GM23338 (cell line): ENCODE data around the gene CACNB4. TPM values are rescaled to one million over a fixed set of nuclear protein-coding genes. Genes with fewer than 3 reads are reported as not detected.

Experiments used
- ATAC-seq: fragments of 200-7000 bp; cut with Tn5 transposase; 3 replicates; pipeline ENCODE4 v1.9.1; 2020
- DNase-seq: peaks from one replicate; pipeline ENCODE4 v3.0.0-alpha.2; 2015; ENCODE audit warnings: low spot score
- H2AFZ ChIP-seq: fragments of 200-600 bp; sonication (generic); 2 replicates; pipeline ENCODE4 v1.8.0; 2016; ENCODE audit warnings: antibody characterized with exemption, mild to moderate bottlenecking, moderate library complexity
- H3F3A ChIP-seq: fragments of 200-600 bp; sonication (generic); replicated peaks from 2 replicates; pipeline ENCODE4 v1.8.0; 2017; ENCODE audit warnings: antibody characterized with exemption, mixed run types, low read depth
- H3K27ac ChIP-seq: fragments of 200-600 bp; sonication (generic); 2 replicates; pipeline ENCODE4 v1.6.1; 2016; ENCODE audit warnings: low read depth
- H3K27me3 ChIP-seq: fragments of 200-600 bp; sonication (generic); 2 replicates; pipeline ENCODE4 v1.8.0; 2016; ENCODE audit warnings: mild to moderate bottlenecking, mixed run types, moderate library complexity; ENCODE audit not compliant: insufficient read depth
- H3K36me3 ChIP-seq: fragments of 200-600 bp; sonication (generic); 2 replicates; pipeline ENCODE4 v1.8.0; 2016; ENCODE audit warnings: mild to moderate bottlenecking; ENCODE audit not compliant: insufficient read depth
- H3K4me1 ChIP-seq: fragments of 200-600 bp; sonication (generic); 2 replicates; pipeline ENCODE4 v1.8.0; 2016; ENCODE audit warnings: mild to moderate bottlenecking, moderate library complexity; ENCODE audit not compliant: insufficient read depth
- H3K4me2 ChIP-seq: fragments of 200-600 bp; sonication (generic); 2 replicates; pipeline ENCODE4 v1.7.1; 2017; ENCODE audit warnings: mixed run types
- H3K4me3 ChIP-seq: fragments of 200-600 bp; sonication (generic); 2 replicates; pipeline ENCODE4 v1.6.1; 2016; ENCODE audit warnings: mixed run types
- H3K79me2 ChIP-seq: fragments of 200-600 bp; sonication (generic); replicated peaks from 2 replicates; pipeline ENCODE4 v1.8.0; 2017; ENCODE audit warnings: mild to moderate bottlenecking; ENCODE audit not compliant: insufficient read depth
- H3K9me2 ChIP-seq: fragments of 200-600 bp; sonication (generic); 2 replicates; pipeline ENCODE4 v1.8.0; 2017; ENCODE audit not compliant: insufficient read depth
- H4K20me1 ChIP-seq: fragments of 200-600 bp; sonication (generic); replicated peaks from 2 replicates; pipeline ENCODE4 v1.8.0; 2017; ENCODE audit warnings: mild to moderate bottlenecking; ENCODE audit not compliant: insufficient read depth
- H3K27ac Mint-ChIP-seq: 2 replicates; pipeline ENCODE4 v1.8.0; 2020; ENCODE audit warnings: inconsistent platforms, mild to moderate bottlenecking, moderate library complexity, mixed read lengths
- H3K27me3 Mint-ChIP-seq: 3 replicates; pipeline ENCODE4 v1.8.0; 2022; ENCODE audit warnings: low read depth, mild to moderate bottlenecking, moderate library complexity, mixed read lengths, inconsistent platforms; ENCODE audit not compliant: insufficient read depth, poor library complexity
- H3K36me3 Mint-ChIP-seq: 3 replicates; pipeline ENCODE4 v1.8.0; 2021; ENCODE audit warnings: low read depth, mild to moderate bottlenecking, inconsistent platforms, moderate library complexity, mixed read lengths
- H3K4me1 Mint-ChIP-seq: 3 replicates; pipeline ENCODE4 v1.8.0; 2020; ENCODE audit warnings: mild to moderate bottlenecking, inconsistent platforms, mixed read lengths
- H3K4me3 Mint-ChIP-seq: 3 replicates; pipeline ENCODE4 v1.8.0; 2021; ENCODE audit warnings: moderate library complexity, mild to moderate bottlenecking, inconsistent platforms, mixed read lengths
- H3K9me3 Mint-ChIP-seq: 3 replicates; pipeline ENCODE4 v1.8.0; 2020; ENCODE audit warnings: moderate library complexity, mild to moderate bottlenecking, inconsistent platforms, mixed read lengths
- EZH2 ChIP-seq: fragments of 200-600 bp; sonication (generic); IDR thresholded peaks from one replicate; pipeline ENCODE4 v1.8.0; 2017; ENCODE audit warnings: antibody characterized with exemption, mild to moderate bottlenecking, low read depth; ENCODE audit not compliant: unreplicated experiment
- JUNB ChIP-seq: IDR thresholded peaks from one replicate; pipeline ENCODE4 v1.6.1; 2016; ENCODE audit warnings: antibody characterized with exemption; ENCODE audit not compliant: unreplicated experiment
- NANOG ChIP-seq: IDR thresholded peaks from 2 replicates; pipeline ENCODE4 v1.6.1; 2016; ENCODE audit warnings: antibody characterized with exemption, borderline replicate concordance
- POLR2AphosphoS5 ChIP-seq: IDR thresholded peaks from 2 replicates; pipeline ENCODE4 v1.6.1; 2016; ENCODE audit warnings: antibody characterized with exemption, low read depth
- polyA plus RNA-seq: library from polyadenylated mRNA; unstranded; fragments of >200 nt; fragmentation: Nextera tagmentation; extraction: Ambion mirVana; gene quantifications from 2 replicates; pipeline ENCODE4 v1.2.1, GENCODE V29; 2016
- total RNA-seq: library from RNA; depleted of rRNA; stranded (reverse); fragments of >200 nt; shearing (Covaris generic); gene quantifications from 2 replicates; pipeline ENCODE4 v1.2.3, GENCODE V29; 2014
- TF ChIP-seq, protein P1 (sequence below): fragments of 250-450 bp; sonication (Bioruptor Pico); IDR thresholded peaks from 2 replicates; pipeline ENCODE4 v1.5.0; 2020; ENCODE audit warnings: mild to moderate bottlenecking, moderate library complexity
- TF ChIP-seq, protein P2 (sequence below), 2 experiments: fragments of 200-600 bp in 1 of 2; sonication (generic) in 1 of 2; conservative IDR thresholded peaks; 2 replicates each; pipeline versions ENCODE4 v1.5.1 to v1.6.1; 2016 to 2017; ENCODE audit warnings: antibody characterized with exemption in 2 of 2, low read depth in 2 of 2, mild to moderate bottlenecking in 2 of 2, moderate library complexity in 1 of 2
- TF ChIP-seq, protein P3 (sequence below): IDR thresholded peaks from 2 replicates; pipeline ENCODE4 v1.6.1; 2016; ENCODE audit warnings: antibody characterized with exemption

CACNB4 gene
- total and polyA plus RNA-seq, 2 experiments from 2014 or later, result 4.0 to 9.8 TPM

DNA sequence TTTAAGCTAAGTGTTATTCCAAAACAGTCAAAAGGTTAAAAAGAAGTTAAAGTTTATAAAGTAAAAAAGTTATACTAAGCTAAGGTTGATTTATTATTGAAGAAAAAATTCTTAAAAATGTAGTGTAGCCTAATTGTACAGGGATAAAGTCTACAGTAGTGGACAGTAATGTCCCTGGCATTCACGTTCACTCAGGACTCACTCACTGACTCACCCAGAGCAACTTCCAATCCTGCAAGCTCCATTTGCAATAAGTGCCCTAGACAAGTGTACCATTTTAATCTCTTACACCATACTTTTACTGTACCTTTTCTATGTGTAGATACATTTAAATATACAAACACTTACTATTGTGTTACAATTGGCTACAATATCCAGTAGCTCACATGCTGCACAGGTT, 86.1 kb downstream of the CACNB4 start (continued):
- TF ChIP-seq, protein P1, sequence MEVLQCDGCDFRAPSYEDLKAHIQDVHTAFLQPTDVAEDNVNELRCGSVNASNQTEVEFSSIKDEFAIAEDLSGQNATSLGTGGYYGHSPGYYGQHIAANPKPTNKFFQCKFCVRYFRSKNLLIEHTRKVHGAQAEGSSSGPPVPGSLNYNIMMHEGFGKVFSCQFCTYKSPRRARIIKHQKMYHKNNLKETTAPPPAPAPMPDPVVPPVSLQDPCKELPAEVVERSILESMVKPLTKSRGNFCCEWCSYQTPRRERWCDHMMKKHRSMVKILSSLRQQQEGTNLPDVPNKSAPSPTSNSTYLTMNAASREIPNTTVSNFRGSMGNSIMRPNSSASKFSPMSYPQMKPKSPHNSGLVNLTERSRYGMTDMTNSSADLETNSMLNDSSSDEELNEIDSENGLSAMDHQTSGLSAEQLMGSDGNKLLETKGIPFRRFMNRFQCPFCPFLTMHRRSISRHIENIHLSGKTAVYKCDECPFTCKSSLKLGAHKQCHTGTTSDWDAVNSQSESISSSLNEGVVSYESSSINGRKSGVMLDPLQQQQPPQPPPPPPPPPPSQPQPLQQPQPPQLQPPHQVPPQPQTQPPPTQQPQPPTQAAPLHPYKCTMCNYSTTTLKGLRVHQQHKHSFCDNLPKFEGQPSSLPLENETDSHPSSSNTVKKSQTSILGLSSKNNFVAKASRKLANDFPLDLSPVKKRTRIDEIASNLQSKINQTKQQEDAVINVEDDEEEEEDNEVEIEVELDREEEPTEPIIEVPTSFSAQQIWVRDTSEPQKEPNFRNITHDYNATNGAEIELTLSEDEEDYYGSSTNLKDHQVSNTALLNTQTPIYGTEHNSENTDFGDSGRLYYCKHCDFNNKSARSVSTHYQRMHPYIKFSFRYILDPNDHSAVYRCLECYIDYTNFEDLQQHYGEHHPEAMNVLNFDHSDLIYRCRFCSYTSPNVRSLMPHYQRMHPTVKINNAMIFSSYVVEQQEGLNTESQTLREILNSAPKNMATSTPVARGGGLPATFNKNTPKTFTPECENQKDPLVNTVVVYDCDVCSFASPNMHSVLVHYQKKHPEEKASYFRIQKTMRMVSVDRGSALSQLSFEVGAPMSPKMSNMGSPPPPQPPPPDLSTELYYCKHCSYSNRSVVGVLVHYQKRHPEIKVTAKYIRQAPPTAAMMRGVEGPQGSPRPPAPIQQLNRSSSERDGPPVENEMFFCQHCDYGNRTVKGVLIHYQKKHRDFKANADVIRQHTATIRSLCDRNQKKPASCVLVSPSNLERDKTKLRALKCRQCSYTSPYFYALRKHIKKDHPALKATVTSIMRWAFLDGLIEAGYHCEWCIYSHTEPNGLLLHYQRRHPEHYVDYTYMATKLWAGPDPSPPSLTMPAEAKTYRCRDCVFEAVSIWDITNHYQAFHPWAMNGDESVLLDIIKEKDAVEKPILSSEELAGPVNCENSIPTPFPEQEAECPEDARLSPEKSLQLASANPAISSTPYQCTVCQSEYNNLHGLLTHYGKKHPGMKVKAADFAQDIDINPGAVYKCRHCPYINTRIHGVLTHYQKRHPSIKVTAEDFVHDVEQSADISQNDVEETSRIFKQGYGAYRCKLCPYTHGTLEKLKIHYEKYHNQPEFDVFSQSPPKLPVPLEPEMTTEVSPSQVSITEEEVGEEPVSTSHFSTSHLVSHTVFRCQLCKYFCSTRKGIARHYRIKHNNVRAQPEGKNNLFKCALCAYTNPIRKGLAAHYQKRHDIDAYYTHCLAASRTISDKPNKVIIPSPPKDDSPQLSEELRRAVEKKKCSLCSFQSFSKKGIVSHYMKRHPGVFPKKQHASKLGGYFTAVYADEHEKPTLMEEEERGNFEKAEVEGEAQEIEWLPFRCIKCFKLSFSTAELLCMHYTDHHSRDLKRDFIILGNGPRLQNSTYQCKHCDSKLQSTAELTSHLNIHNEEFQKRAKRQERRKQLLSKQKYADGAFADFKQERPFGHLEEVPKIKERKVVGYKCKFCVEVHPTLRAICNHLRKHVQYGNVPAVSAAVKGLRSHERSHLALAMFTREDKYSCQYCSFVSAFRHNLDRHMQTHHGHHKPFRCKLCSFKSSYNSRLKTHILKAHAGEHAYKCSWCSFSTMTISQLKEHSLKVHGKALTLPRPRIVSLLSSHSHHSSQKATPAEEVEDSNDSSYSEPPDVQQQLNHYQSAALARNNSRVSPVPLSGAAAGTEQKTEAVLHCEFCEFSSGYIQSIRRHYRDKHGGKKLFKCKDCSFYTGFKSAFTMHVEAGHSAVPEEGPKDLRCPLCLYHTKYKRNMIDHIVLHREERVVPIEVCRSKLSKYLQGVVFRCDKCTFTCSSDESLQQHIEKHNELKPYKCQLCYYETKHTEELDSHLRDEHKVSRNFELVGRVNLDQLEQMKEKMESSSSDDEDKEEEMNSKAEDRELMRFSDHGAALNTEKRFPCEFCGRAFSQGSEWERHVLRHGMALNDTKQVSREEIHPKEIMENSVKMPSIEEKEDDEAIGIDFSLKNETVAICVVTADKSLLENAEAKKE, result no peak
- TF ChIP-seq, protein P2, sequence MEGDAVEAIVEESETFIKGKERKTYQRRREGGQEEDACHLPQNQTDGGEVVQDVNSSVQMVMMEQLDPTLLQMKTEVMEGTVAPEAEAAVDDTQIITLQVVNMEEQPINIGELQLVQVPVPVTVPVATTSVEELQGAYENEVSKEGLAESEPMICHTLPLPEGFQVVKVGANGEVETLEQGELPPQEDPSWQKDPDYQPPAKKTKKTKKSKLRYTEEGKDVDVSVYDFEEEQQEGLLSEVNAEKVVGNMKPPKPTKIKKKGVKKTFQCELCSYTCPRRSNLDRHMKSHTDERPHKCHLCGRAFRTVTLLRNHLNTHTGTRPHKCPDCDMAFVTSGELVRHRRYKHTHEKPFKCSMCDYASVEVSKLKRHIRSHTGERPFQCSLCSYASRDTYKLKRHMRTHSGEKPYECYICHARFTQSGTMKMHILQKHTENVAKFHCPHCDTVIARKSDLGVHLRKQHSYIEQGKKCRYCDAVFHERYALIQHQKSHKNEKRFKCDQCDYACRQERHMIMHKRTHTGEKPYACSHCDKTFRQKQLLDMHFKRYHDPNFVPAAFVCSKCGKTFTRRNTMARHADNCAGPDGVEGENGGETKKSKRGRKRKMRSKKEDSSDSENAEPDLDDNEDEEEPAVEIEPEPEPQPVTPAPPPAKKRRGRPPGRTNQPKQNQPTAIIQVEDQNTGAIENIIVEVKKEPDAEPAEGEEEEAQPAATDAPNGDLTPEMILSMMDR (conservative IDR thresholded peaks at IDR 0.05; ENCODE audit: low read depth in 2 of 2), result no peak

DNA sequence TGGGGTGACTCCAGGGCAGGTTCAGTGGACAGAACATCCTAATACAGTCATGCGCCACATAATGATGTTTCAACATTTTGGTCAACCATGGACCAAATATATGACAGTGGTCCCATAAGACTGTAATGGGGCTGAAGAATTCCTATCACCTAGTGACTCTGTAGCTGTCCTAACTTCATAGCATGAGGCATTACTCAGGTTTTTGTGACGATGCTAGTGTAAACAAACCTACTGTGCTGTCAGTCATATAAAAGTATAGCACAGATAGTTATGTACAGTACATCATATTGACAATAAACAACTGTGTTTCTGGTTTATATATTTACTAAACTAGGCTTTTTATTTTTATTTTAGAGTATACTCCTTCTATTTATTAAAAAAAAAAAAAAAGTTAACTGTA, 87.1 kb downstream of the CACNB4 start:
- Histone ChIP-seq H3K79me2 (no peaks in the 10 kb centered on the region), H3F3A (no peaks in the 10 kb centered on the region), H3K4me2 (no peak overlapping the region), H3K27ac (no peak overlapping the region), H3K27me3 (no peaks in the 10 kb centered on the region), H4K20me1 (no peaks in the 10 kb centered on the region), H3K4me3 (no peak overlapping the region), H2AFZ (no peak overlapping the region), H3K4me1 (no peaks in the 10 kb centered on the region), H3K9me2 (no peaks in the 10 kb centered on the region), H3K36me3 (no peaks in the 10 kb centered on the region)
- H3K27ac Mint-ChIP-seq, result no peak overlapping the region
- H3K4me1 Mint-ChIP-seq, result no peaks in the 10 kb centered on the region
- no peaks in the 10 kb centered on the region for H3K9me3 Mint-ChIP-seq
- no peak overlapping the region for H3K4me3 Mint-ChIP-seq
- no peak for DNase-seq
- no peak for TF ChIP-seq NANOG
- TF ChIP-seq JUNB, result no peak
- TF ChIP-seq EZH2, result no peak
- no peak for TF ChIP-seq POLR2AphosphoS5
- TF ChIP-seq, protein P2 (conservative IDR thresholded peaks at IDR 0.05; ENCODE audit: low read depth in 2 of 2), result no peak
- TF ChIP-seq, protein P3, sequence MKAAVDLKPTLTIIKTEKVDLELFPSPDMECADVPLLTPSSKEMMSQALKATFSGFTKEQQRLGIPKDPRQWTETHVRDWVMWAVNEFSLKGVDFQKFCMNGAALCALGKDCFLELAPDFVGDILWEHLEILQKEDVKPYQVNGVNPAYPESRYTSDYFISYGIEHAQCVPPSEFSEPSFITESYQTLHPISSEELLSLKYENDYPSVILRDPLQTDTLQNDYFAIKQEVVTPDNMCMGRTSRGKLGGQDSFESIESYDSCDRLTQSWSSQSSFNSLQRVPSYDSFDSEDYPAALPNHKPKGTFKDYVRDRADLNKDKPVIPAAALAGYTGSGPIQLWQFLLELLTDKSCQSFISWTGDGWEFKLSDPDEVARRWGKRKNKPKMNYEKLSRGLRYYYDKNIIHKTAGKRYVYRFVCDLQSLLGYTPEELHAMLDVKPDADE, result no peak
- no peak for ATAC-seq
- H3K36me3 Mint-ChIP-seq, result no peaks in the 10 kb centered on the region
- peaks cover 2% of the 10 kb centered on the region for H3K27me3 Mint-ChIP-seq
